GM19452 (cell line): ENCODE measurements around the gene CD163.
"Not testable (repeated sequence)": the region's sequence is repeated elsewhere in the genome, so short reads cannot be mapped to it uniquely, and the experiment has no call there.

Experiments
- ATAC-seq: cut with Tn5 transposase; IDR thresholded peaks from one replicate; pipeline ENCODE4 v1.9.1; 2021; ENCODE audit not compliant: unreplicated experiment

Gene CD163

GRCh38 chr12:7451756-7452155 lies 51.8 kb downstream of the CD163 start:
- no peak for ATAC-seq

- ATAC-seq: no peak
These were observed 52.9 kb downstream of the CD163 start for GRCh38 chr12:7450667-7451066.

GRCh38 chr12:7448099-7448498 lies 55.5 kb downstream of the CD163 start:
- no peak for ATAC-seq

GRCh38 chr12:7444537-7444936 lies 59.0 kb downstream of the CD163 start:
- ATAC-seq: no peak

GRCh38 chr12:7444076-7444475 lies 59.5 kb downstream of the CD163 start, which contains the start of gene CD163L1:
Gene CD163L1, minus strand, starts transcription at chr12:7444153. Its CDS starts 26 bp downstream, at chr12:7444127.
- ATAC-seq: no peak

- ATAC-seq: no peak
These were observed 62.4 kb downstream of the CD163 start for GRCh38 chr12:7441216-7441615.

GRCh38 chr12:7439579-7440505 lies 63.7 kb downstream of the CD163 start:
- ATAC-seq: no peak

- ATAC-seq: not testable (repeated sequence)
These were observed 65.1 kb downstream of the CD163 start for GRCh38 chr12:7438291-7438995.

GRCh38 chr12:7437494-7437893 lies 66.1 kb downstream of the CD163 start:
- ATAC-seq: not testable (repeated sequence)

- no peak for ATAC-seq
These were observed 68.9 kb downstream of the CD163 start for GRCh38 chr12:7434670-7435069.

GRCh38 chr12:7433276-7433822 lies 70.2 kb downstream of the CD163 start:
- no peak for ATAC-seq

GRCh38 chr12:7431993-7432685 lies 71.4 kb downstream of the CD163 start:
- ATAC-seq: no peak
